NCI-H345 (cell line): ENCODE data around the gene MYCBPAP.

ENCODE experiments used
- DNase-seq: peaks from one replicate; lab custom pipeline; 2025; lab: John Stamatoyannopoulos, UW

MYCBPAP gene

GRCh38 chr17:50519141-50519834 is 11.0 kb downstream of the MYCBPAP start:
- no peak for DNase-seq

- no peak for DNase-seq
These were observed 12.2 kb downstream of the MYCBPAP start for GRCh38 chr17:50520483-50520882.

GRCh38 chr17:50521514-50521913 is 13.3 kb downstream of the MYCBPAP start:
- no peak for DNase-seq

GRCh38 chr17:50522766-50523165 is 14.5 kb downstream of the MYCBPAP start:
- no peak for DNase-seq

- no peak for DNase-seq
These were observed 15.0 kb downstream of the MYCBPAP start for GRCh38 chr17:50523208-50523607.

- no peak for DNase-seq
These were observed 16.6 kb downstream of the MYCBPAP start for GRCh38 chr17:50524838-50525237.

- DNase-seq, result no peak
These were observed 19.0 kb downstream of the MYCBPAP start for GRCh38 chr17:50527155-50527762.

- no peak for DNase-seq
These were observed 19.8 kb downstream of the MYCBPAP start for GRCh38 chr17:50527949-50528474.

- DNase-seq, result no peak
These were observed 21.6 kb downstream of the MYCBPAP start for GRCh38 chr17:50529849-50530248.

- no peak for DNase-seq
These were observed 23.3 kb downstream of the MYCBPAP start for GRCh38 chr17:50531428-50532025.

GRCh38 chr17:50532452-50533024 is 24.3 kb downstream of the MYCBPAP start, which contains the start of gene EPN3:
Gene EPN3 (plus strand): TSS chr17:50532735. CDS start chr17:50536557, 3,822 bp downstream.
- DNase-seq, result peak; percentile 8

GRCh38 chr17:50533185-50533584 is 24.9 kb downstream of the MYCBPAP start:
- no peak for DNase-seq

- DNase-seq, result peak; percentile 19
These were observed 25.5 kb downstream of the MYCBPAP start for GRCh38 chr17:50533720-50534148.

- no peak for DNase-seq
These were observed 26.2 kb downstream of the MYCBPAP start for GRCh38 chr17:50534222-50534978.

GRCh38 chr17:50534979-50535326 is 26.7 kb downstream of the MYCBPAP start:
- no peak for DNase-seq

GRCh38 chr17:50535407-50535806 is 27.2 kb downstream of the MYCBPAP start:
- no peak for DNase-seq

- no peak for DNase-seq
These were observed 28.7 kb downstream of the MYCBPAP start for GRCh38 chr17:50536683-50537646.

- DNase-seq, result no peak
These were observed 29.7 kb downstream of the MYCBPAP start for GRCh38 chr17:50537721-50538548.

- DNase-seq, result no peak
These were observed 30.5 kb downstream of the MYCBPAP start for GRCh38 chr17:50538549-50539410.
